H1 (cell line): Measurements from ENCODE around the gene CFAP58. TPM values are rescaled to one million over a fixed set of nuclear protein-coding genes. Genes with fewer than 3 reads are reported as not detected.

Source experiments
- FOSL1 ChIP-seq: IDR thresholded peaks from 2 replicates; pipeline ENCODE4 v1.6.1; 2011; ENCODE audit warnings: mild to moderate bottlenecking, low read depth, low read length, moderate library complexity; ENCODE audit not compliant: insufficient read depth
- JUN ChIP-seq: IDR thresholded peaks from 2 replicates; pipeline ENCODE4 v1.6.1; 2011; ENCODE audit warnings: low read depth, mild to moderate bottlenecking, improper control_type of control experiment, low read length
- RFX5 ChIP-seq: IDR thresholded peaks from 2 replicates; pipeline ENCODE4 v1.6.1; 2011; ENCODE audit warnings: low read depth, low read length, improper control_type of control experiment, borderline replicate concordance
- SIX5 ChIP-seq: IDR thresholded peaks from 2 replicates; pipeline ENCODE4 v1.6.1; 2011; ENCODE audit warnings: mild to moderate bottlenecking, low read depth, low read length
- polyA plus RNA-seq, 7 experiments: library from polyadenylated mRNA; depleted of rRNA in 3 of 7; stranded (reverse) in 5 of 7; unstranded in 2 of 7; fragments of >200 nt in 5 of 7; fragments of 200-250 nt in 2 of 7; gene quantifications; 1 replicate in 5 of 7; 2 replicates in 1 of 7; 4 replicates in 1 of 7; pipeline versions ENCODE4 v1.2.1 to v1.2.3, GENCODE V29; 2011 to 2013; ENCODE audit warnings: missing spikeins in 2 of 7, mixed read lengths in 2 of 7
- total RNA-seq: library from RNA; stranded (reverse); fragmentation: NEBNext Ultra II Directional; extraction: Animal tissue kit (Norgen Biotek cat#: 25700); gene quantifications from 2 replicates; pipeline ENCODE4 v1.2.1, GENCODE V29; 2021
- TF ChIP-seq, protein P1 (sequence below): IDR thresholded peaks from 2 replicates; pipeline ENCODE4 v1.6.1; 2011; ENCODE audit warnings: low read length, improper control_type of control experiment

Gene CFAP58
- total and polyA plus RNA-seq, 2 of the 8 experiments (the other 6 are each of a cell fraction or from before 2014, with no cell fraction given): 0.32 to 0.71 TPM

DNA sequence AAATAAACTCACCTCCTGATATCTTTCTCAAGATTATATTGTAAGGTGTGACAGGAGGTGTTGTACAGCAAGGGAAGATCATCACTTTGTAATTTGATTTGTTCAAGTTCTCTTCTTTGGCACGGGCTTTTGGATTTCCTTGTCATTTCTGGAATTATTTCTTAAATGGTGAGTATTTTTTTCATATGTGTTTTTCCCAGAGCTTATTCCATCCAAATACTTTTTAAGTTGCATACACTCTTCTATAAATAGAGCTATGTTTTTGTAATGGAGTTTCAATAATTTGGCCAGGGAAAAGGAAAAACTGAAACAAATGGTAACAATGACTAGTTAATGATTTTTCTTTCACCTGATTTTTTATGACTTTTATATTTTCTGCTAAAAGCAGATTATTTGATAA is 92.5 kb downstream of the CFAP58 start (continued):
- TF ChIP-seq FOSL1: no peak
- TF ChIP-seq RFX5: no peak
- no peak for TF ChIP-seq JUN
- TF ChIP-seq SIX5: no peak
- TF ChIP-seq, protein P1, sequence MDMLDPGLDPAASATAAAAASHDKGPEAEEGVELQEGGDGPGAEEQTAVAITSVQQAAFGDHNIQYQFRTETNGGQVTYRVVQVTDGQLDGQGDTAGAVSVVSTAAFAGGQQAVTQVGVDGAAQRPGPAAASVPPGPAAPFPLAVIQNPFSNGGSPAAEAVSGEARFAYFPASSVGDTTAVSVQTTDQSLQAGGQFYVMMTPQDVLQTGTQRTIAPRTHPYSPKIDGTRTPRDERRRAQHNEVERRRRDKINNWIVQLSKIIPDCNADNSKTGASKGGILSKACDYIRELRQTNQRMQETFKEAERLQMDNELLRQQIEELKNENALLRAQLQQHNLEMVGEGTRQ: no peak
